ENCODE measurements around the gene LDAF1. TPM values are rescaled to one million over a fixed set of nuclear protein-coding genes. Genes with fewer than 3 reads are reported as not detected.
A peak's percentile ranks its signal among the peaks of the same experiment; 100 is the strongest.

Gene LDAF1
- total and polyA plus RNA-seq, 2 of the 8 experiments (the other 6 are each of a cell fraction or from before 2014, with no cell fraction given), result 32.4 to 34.2 TPM

DNA sequence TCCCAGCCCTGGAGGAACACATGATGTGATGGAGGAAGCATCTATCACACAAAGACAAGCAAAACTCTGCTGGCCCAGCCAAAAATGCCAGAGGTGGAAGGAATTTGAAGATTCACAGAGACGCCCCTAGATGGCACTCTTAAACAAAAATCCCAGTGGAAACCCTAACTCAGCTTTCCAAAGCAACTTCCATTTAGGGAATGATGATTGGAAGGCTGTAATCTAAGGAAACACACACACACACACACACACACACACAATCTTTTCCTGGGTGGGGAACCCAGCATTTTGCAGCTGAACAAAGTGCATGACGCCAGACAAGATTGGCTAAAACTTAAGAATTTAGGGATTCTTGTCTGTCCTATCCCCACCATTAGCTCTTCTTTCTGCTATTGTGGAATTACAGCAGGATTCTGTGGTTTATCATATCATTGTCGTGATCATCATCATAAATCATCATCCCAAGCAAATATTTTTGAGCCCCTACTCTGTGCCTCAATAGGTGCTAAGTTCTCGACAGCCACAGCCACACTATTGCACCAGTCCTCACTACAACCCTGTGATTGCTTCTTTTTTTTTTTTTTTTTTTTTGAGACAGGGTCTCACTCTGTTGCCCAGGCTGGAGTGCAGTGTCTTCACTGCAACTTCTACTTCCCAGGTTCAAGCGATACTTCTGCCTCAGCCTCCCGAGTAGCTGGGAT, 1.6 kb upstream of the LDAF1 start (continued):
- peak; percentile 84 to 86 for TF ChIP-seq RAD21 (IDR thresholded peaks at IDR 0.05 in 1 of 2, conservative IDR thresholded peaks at IDR 0.05 in 1 of 2; ENCODE audit: low read depth in 2 of 2, low read length in 2 of 2)

All from H1 (cell line).